ENCODE measurements around the gene UNC119.

Gene UNC119

GRCh38 chr17:28533091-28533807 is 19.2 kb downstream of the UNC119 start (continued):
- TF ChIP-seq POU6F1 (CRISPR knock-in tag; IDR thresholded peaks at IDR 0.05; ENCODE audit: borderline replicate concordance, low read depth) = no peak
- TF ChIP-seq ISL1 (CRISPR knock-in tag; IDR thresholded peaks at IDR 0.05) = no peak
- TF ChIP-seq ZNF70 (CRISPR knock-in tag; IDR thresholded peaks at IDR 0.05) = no peak
- TF ChIP-seq TCF4 (CRISPR knock-in tag; IDR thresholded peaks at IDR 0.05; ENCODE audit: borderline replicate concordance) = no peak
- no peak for TF ChIP-seq ZFP30 (CRISPR knock-in tag; IDR thresholded peaks at IDR 0.05)
- TF ChIP-seq CSRNP3 (CRISPR knock-in tag; IDR thresholded peaks at IDR 0.05) = no peak
- TF ChIP-seq CSDC2 (CRISPR knock-in tag; IDR thresholded peaks at IDR 0.05) = no peak

DNA sequence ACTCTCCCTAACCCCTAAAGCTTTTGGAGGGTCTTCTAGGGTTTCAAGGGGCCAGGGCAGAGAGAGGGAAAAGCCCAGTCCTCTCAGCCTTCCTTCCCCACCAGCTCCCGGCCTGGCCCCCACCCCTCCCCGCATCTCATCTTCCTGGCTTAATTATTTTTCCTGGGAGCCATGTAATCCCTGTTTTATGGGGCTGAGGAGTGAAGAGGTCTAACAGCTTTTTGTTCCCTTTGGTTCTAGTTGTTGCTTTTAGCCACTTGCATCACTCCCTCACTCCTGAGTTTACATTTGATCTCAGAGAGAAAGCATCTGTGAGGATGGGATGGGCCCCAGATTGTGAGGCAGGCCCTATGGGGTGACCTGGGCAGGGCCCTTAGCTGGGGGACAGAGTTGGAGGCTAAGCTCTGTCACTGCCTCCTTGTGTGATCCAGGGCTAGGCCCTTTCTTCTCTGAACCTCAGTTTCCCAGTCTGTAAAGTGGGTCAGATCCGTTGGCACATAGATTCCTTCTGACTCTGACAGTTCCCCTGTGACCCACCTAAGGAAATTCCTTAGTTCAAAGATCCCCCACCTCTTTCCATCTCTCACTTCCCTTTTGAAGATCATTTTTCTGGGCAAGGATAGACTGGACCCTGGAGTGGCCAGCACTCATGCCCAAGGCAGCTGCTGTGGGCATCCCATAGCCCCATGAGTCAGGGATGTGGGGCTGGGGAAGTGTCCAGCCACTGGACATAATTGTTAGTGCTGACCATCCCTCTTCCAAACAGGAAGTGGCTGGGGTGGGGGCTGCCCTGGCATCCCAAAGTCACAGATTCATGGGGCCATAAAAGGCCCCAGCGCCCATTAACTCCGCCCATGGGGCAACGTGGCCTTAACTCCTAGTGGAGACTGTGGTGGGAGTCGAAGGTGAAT is 20.1 kb downstream of the UNC119 start:
- TF ChIP-seq ZFP30 (CRISPR knock-in tag; IDR thresholded peaks at IDR 0.05) (no peak), OSR1 (CRISPR knock-in tag; IDR thresholded peaks at IDR 0.05) (no peak), TOX (CRISPR knock-in tag; IDR thresholded peaks at IDR 0.05; ENCODE audit: borderline replicate concordance) (no peak), BACH2 (CRISPR knock-in tag; IDR thresholded peaks at IDR 0.05; ENCODE audit: borderline replicate concordance) (no peak), ESRRG (CRISPR knock-in tag; IDR thresholded peaks at IDR 0.05) (no peak)
- ATAC-seq = no peak

DNA sequence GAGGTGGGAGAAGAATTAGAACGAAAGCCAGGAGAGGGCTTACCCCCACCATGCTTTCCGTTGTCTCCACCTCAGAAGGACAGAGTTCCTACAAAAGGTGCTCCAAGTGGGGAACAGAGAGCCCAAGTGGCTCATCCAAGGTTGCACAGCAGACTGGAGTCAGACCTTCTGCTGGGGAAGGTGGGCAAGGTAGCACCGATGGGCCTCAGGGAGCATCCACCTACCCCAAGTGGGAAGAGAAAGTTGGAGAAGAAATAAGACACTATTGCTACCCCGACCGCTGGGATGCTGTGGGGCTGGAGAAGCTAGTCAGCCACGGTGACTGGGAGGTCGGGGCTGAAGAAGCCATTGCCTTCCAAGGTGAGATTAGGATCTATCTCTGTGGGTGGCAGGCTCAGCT is 21.5 kb downstream of the UNC119 start:
- TF ChIP-seq, protein P1, sequence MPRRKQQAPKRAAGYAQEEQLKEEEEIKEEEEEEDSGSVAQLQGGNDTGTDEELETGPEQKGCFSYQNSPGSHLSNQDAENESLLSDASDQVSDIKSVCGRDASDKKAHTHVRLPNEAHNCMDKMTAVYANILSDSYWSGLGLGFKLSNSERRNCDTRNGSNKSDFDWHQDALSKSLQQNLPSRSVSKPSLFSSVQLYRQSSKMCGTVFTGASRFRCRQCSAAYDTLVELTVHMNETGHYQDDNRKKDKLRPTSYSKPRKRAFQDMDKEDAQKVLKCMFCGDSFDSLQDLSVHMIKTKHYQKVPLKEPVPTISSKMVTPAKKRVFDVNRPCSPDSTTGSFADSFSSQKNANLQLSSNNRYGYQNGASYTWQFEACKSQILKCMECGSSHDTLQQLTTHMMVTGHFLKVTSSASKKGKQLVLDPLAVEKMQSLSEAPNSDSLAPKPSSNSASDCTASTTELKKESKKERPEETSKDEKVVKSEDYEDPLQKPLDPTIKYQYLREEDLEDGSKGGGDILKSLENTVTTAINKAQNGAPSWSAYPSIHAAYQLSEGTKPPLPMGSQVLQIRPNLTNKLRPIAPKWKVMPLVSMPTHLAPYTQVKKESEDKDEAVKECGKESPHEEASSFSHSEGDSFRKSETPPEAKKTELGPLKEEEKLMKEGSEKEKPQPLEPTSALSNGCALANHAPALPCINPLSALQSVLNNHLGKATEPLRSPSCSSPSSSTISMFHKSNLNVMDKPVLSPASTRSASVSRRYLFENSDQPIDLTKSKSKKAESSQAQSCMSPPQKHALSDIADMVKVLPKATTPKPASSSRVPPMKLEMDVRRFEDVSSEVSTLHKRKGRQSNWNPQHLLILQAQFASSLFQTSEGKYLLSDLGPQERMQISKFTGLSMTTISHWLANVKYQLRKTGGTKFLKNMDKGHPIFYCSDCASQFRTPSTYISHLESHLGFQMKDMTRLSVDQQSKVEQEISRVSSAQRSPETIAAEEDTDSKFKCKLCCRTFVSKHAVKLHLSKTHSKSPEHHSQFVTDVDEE (CRISPR knock-in tag; IDR thresholded peaks at IDR 0.05) = no peak
- TF ChIP-seq BACH2 (CRISPR knock-in tag; IDR thresholded peaks at IDR 0.05; ENCODE audit: borderline replicate concordance) (no peak), CSRNP3 (CRISPR knock-in tag; IDR thresholded peaks at IDR 0.05) (no peak), ARNTL (CRISPR knock-in tag; IDR thresholded peaks at IDR 0.05; ENCODE audit: borderline replicate concordance, low read depth) (no peak), ZFP30 (CRISPR knock-in tag; IDR thresholded peaks at IDR 0.05) (no peak), PPARA (CRISPR knock-in tag; IDR thresholded peaks at IDR 0.05; ENCODE audit: borderline replicate concordance) (no peak), GLIS3 (CRISPR knock-in tag; IDR thresholded peaks at IDR 0.05) (no peak), PATZ1 (CRISPR knock-in tag; IDR thresholded peaks at IDR 0.05; ENCODE audit: borderline replicate concordance) (no peak), TOX (CRISPR knock-in tag; IDR thresholded peaks at IDR 0.05; ENCODE audit: borderline replicate concordance) (no peak), SNAI2 (CRISPR knock-in tag; IDR thresholded peaks at IDR 0.05) (no peak)
- ATAC-seq = no peak

Data from SK-N-SH treated with all-trans-retinoic acid at 6 μM for 48 hours (cell line).